Upper lobe of left lung (tissue), 6 donors: Measurements from ENCODE around the gene ASMTL. TPM values are rescaled to one million over a fixed set of nuclear protein-coding genes. Genes with fewer than 3 reads are reported as not detected.

Experiments used
- ATAC-seq, 2 donors: fragments of 200-7000 bp; cut with Tn5 transposase; one replicate each; pipeline ENCODE4 v1.9.1; 2022; ENCODE audit warnings: mild to moderate bottlenecking in 2 of 2, moderate library complexity in 2 of 2; ENCODE audit not compliant: low FRiP score in 2 of 2
- DNase-seq, 2 donors: peaks; one replicate each; pipeline ENCODE4 v3.0.0-alpha.2; 2019 to 2020
- H3K27ac ChIP-seq, 4 donors: fragments of 200-600 bp; sonication (generic); one replicate each; pipeline ENCODE4 v1.5.1; 2016 to 2019
- H3K27me3 ChIP-seq, 4 donors: fragments of 200-600 bp; sonication (generic); one replicate each; pipeline ENCODE4 v1.5.1; 2017 to 2019
- H3K36me3 ChIP-seq, 4 donors: fragments of 200-600 bp; sonication (generic); one replicate each; pipeline ENCODE4 v1.5.1; 2016 to 2019
- H3K4me1 ChIP-seq, 4 donors: fragments of 200-600 bp; sonication (generic); one replicate each; pipeline ENCODE4 v1.5.1; 2018 to 2019
- H3K4me3 ChIP-seq, 4 donors: fragments of 200-600 bp; sonication (generic); one replicate each; pipeline ENCODE4 v1.5.1; 2017 to 2019; ENCODE audit warnings: mild to moderate bottlenecking in 2 of 4, moderate library complexity in 1 of 4
- H3K9me3 ChIP-seq, 4 donors: fragments of 200-600 bp; sonication (generic); one replicate each; pipeline ENCODE4 v1.5.1; 2018 to 2019
- CTCF ChIP-seq, 6 experiments: fragments of 450-650 bp in 4 of 6; fragments of 200-600 bp in 2 of 6; sonication (generic) in 2 of 6; IDR thresholded peaks; one replicate each; pipeline ENCODE4 v1.5.1; 2016 to 2019; ENCODE audit warnings: antibody characterized with exemption in 6 of 6
- EP300 ChIP-seq, 4 donors: sonication (generic); formaldehyde crosslinking; IDR thresholded peaks; one replicate each; pipeline ENCODE4 v1.5.1; 2017; ENCODE audit warnings: antibody characterized with exemption in 4 of 4, control low read depth in 2 of 4
- POLR2A ChIP-seq, 4 donors: fragments of 450-650 bp; IDR thresholded peaks; one replicate each; pipeline ENCODE4 v1.5.1; 2016 to 2017; ENCODE audit warnings: antibody characterized with exemption in 4 of 4, mild to moderate bottlenecking in 2 of 4
- POLR2AphosphoS5 ChIP-seq, 2 donors: sonication (generic); formaldehyde crosslinking; IDR thresholded peaks; one replicate each; pipeline ENCODE4 v1.5.1; 2017; ENCODE audit warnings: antibody characterized with exemption in 2 of 2
- WGBS, 2 donors: methylation state at CpG; one replicate each; pipeline ENCODE4 v1.1.5; 2017 to 2018; 5-methylcytosine and 5-hydroxymethylcytosine counted together
- total RNA-seq, 6 donors: library from RNA; depleted of rRNA in 4 of 6; stranded (reverse); fragments of >200 nt in 4 of 6; gene quantifications; one replicate each; pipeline versions ENCODE4 v1.1.0 to v1.2.1, GENCODE V29; 2016 to 2021
- donor health status: DM: no; HTN: no; CAD: no; lungs with moderate emphysema.
- donor health status: DM: no; HTN: yes; CAD: no; lungs with severe emphysema.

The ASMTL gene
- total RNA-seq, 6 donors from 2014 or later, result 11.0 to 28.3 (median 23.2) TPM

- Histone ChIP-seq H3K9me3 (no peaks in the 10 kb centered on the region), H3K36me3 (no peaks in the 10 kb centered on the region), H3K27ac (peak overlapping the region in 3 of 4 donors; percentile 12 to 41 (median 30)), H3K27me3 (peaks cover 0 to 4% (median 0%) of the 10 kb centered on the region in 4 donors), H3K4me1 (peaks cover 0 to 20% (median 5%) of the 10 kb centered on the region in 4 donors), H3K4me3 (peak overlapping the region in 2 of 4 donors; percentile 4 to 18)
- DNase-seq (no peak), ATAC-seq (peak in 1 of 2 donors; percentile 23)
- no peak for TF ChIP-seq EP300 (IDR thresholded peaks at IDR 0.05)
- no peak for TF ChIP-seq CTCF (IDR thresholded peaks at IDR 0.05)
- TF ChIP-seq POLR2AphosphoS5 (IDR thresholded peaks at IDR 0.05), result no peak
- no peak for TF ChIP-seq POLR2A (IDR thresholded peaks at IDR 0.05)
- WGBS, 2 donors, result 27 to 54% methylated on average over 19 to 20 of the region's 20 CpGs
Observed at GRCh38 chrX:1466971-1467561, 14.4 kb upstream of the ASMTL start.

- H3K4me1 ChIP-seq, result peaks cover 0 to 20% (median 5%) of the 10 kb centered on the region in 4 donors
- no peaks in the 10 kb centered on the region for H3K9me3 ChIP-seq
- WGBS, 2 donors, result 46 to 56% methylated on average over 14 to 15 of the region's 36 CpGs
- ATAC-seq (no peak), DNase-seq (peak in 1 of 2 donors; percentile 76)
- no peak overlapping the region for H3K4me3 ChIP-seq
- no peak for TF ChIP-seq EP300 (IDR thresholded peaks at IDR 0.05)
- no peaks in the 10 kb centered on the region for H3K36me3 ChIP-seq
- peak overlapping the region in 2 of 4 donors; percentile 12 to 41 for H3K27ac ChIP-seq
- H3K27me3 ChIP-seq, result peaks cover 0 to 4% (median 0%) of the 10 kb centered on the region in 4 donors
Observed at GRCh38 chrX:1466232-1466661, 13.5 kb upstream of the ASMTL start.

- DNase-seq, result peak in 1 of 2 donors; percentile 82
- peaks cover 0 to 4% (median 0%) of the 10 kb centered on the region in 4 donors for H3K27me3 ChIP-seq
Observed at GRCh38 chrX:1465286-1466231, 12.8 kb upstream of the ASMTL start.

GRCh38 chrX:1464971-1465285 lies 12.2 kb upstream of the ASMTL start:
- Histone ChIP-seq H3K4me1 (peaks cover 0 to 20% (median 5%) of the 10 kb centered on the region in 4 donors), H3K36me3 (no peaks in the 10 kb centered on the region), H3K27ac (no peak overlapping the region), H3K27me3 (peaks cover 0 to 4% (median 0%) of the 10 kb centered on the region in 4 donors), H3K9me3 (no peaks in the 10 kb centered on the region), H3K4me3 (no peak overlapping the region)
- TF ChIP-seq POLR2AphosphoS5 (IDR thresholded peaks at IDR 0.05) (no peak), CTCF (IDR thresholded peaks at IDR 0.05) (no peak), EP300 (IDR thresholded peaks at IDR 0.05) (no peak), POLR2A (IDR thresholded peaks at IDR 0.05) (no peak)
- 55 to 72% methylated on average over 12 of the region's 12 CpGs for WGBS, 2 donors
- DNase-seq (no peak), ATAC-seq (no peak)

More at GRCh38 chrX:1465286-1466231, 12.8 kb upstream of the ASMTL start:
- ATAC-seq, result no peak
- WGBS, 2 donors, result 64 to 81% methylated on average over 35 to 63 of the region's 75 CpGs
- no peaks in the 10 kb centered on the region for H3K9me3 ChIP-seq
- no peak for TF ChIP-seq POLR2A (IDR thresholded peaks at IDR 0.05)
- no peak for TF ChIP-seq EP300 (IDR thresholded peaks at IDR 0.05)
- TF ChIP-seq CTCF (IDR thresholded peaks at IDR 0.05), result no peak
- no peak for TF ChIP-seq POLR2AphosphoS5 (IDR thresholded peaks at IDR 0.05)
- no peak overlapping the region for H3K4me3 ChIP-seq
- H3K27ac ChIP-seq, result no peak overlapping the region
- H3K36me3 ChIP-seq, result no peaks in the 10 kb centered on the region
- peaks cover 0 to 20% (median 5%) of the 10 kb centered on the region in 4 donors for H3K4me1 ChIP-seq
